GM12878 (cell line): Measurements from ENCODE around the gene MYADM. TPM values are rescaled to one million over a fixed set of nuclear protein-coding genes. Genes with fewer than 3 reads are reported as not detected.

Experiments used
- ATAC-seq: fragments of 200-7000 bp; cut with Tn5 transposase; 3 replicates; pipeline ENCODE4 v1.9.1; 2020; ENCODE audit warnings: mild to moderate bottlenecking, moderate library complexity
- BruUV-seq: library from RNA; stranded (reverse); fragments of 400-500 nt; replicated peaks from 2 replicates; lab custom pipeline; 2021; lab: Mats Ljungman, UMichigan
- CTCF ChIA-PET: fragments of 300-600 bp; sonication (Branson Sonifier 250); formaldehyde crosslinking; extraction: SDS; loops from one replicate; lab custom pipeline; 2021; ENCODE audit warnings: inconsistent platforms; lab: Yijun Ruan, JAX
- POLR2A ChIA-PET: fragments of 350-600 bp; formaldehyde crosslinking; extraction: SDS; loops from one replicate; lab custom pipeline; 2021; ENCODE audit warnings: inconsistent platforms; lab: Charles Lee
- RAD21 ChIA-PET: fragments of 300-600 bp; sonication (Branson Sonifier 250); formaldehyde crosslinking; loops from one replicate; lab custom pipeline; 2023; ENCODE audit warnings: antibody characterized with exemption; ENCODE audit not compliant: unreplicated experiment; lab: Charles Lee
- SMC1A ChIA-PET: fragments of 300-600 bp; sonication (Branson Sonifier 250); formaldehyde crosslinking; loops from one replicate; lab custom pipeline; 2023; ENCODE audit not compliant: unreplicated experiment, uncharacterized antibody; lab: Charles Lee
- DNase-seq: peaks from one replicate; pipeline ENCODE4 v3.0.0-alpha.2; 2011; ENCODE audit warnings: low read depth, low spot score
- FAIRE-seq: peaks from 3 replicates; lab custom pipeline; 2011; peaks lifted over from hg19 to GRCh38; lab: Jason Lieb, UNC
- H2AFZ ChIP-seq: 2 replicates; pipeline ENCODE4 v1.6.0; 2011; ENCODE audit warnings: low read depth, low read length, control low read depth; ENCODE audit not compliant: control insufficient read depth
- H3K27ac ChIP-seq: 2 replicates; pipeline ENCODE4 v1.5.1; 2011; ENCODE audit warnings: control low read depth; ENCODE audit not compliant: control insufficient read depth, insufficient read depth
- H3K27me3 ChIP-seq, 2 experiments: replicated peaks in 1 of 2; 2 replicates each; pipeline versions ENCODE4 v1.6.0 to v1.6.1; 2011; ENCODE audit warnings: low read length in 1 of 2; ENCODE audit not compliant: control insufficient read depth in 2 of 2, insufficient read depth in 2 of 2
- H3K36me3 ChIP-seq, 2 experiments: 2 replicates each; pipeline ENCODE4 v1.5.1; 2011; ENCODE audit warnings: low read length in 1 of 2; ENCODE audit not compliant: control insufficient read depth in 2 of 2, insufficient read depth in 2 of 2
- H3K4me1 ChIP-seq: 2 replicates; pipeline ENCODE4 v1.6.1; 2011; ENCODE audit warnings: mild to moderate bottlenecking, low read length, moderate library complexity, mixed read lengths; ENCODE audit not compliant: control insufficient read depth, insufficient read depth
- H3K4me2 ChIP-seq: 2 replicates; pipeline ENCODE4 v1.6.0; 2011; ENCODE audit warnings: control low read depth; ENCODE audit not compliant: control insufficient read depth, insufficient read depth
- H3K4me3 ChIP-seq: fragments of 200-600 bp; sonication (generic); 2 replicates; pipeline ENCODE4 v1.5.1; 2016
- H3K79me2 ChIP-seq: 2 replicates; pipeline ENCODE4 v1.6.0; 2011; ENCODE audit warnings: low read length; ENCODE audit not compliant: control insufficient read depth, insufficient read depth
- H3K9ac ChIP-seq: 2 replicates; pipeline ENCODE4 v1.8.0; 2011; ENCODE audit warnings: low read length, control low read depth, mixed read lengths; ENCODE audit not compliant: control insufficient read depth, insufficient read depth
- H3K9me3 ChIP-seq: replicated peaks from 3 replicates; pipeline ENCODE4 v1.5.1; 2011; ENCODE audit warnings: mild to moderate bottlenecking, low read length; ENCODE audit not compliant: control insufficient read depth, insufficient read depth
- H4K20me1 ChIP-seq: 2 replicates; pipeline ENCODE4 v1.6.0; 2011; ENCODE audit not compliant: control insufficient read depth, insufficient read depth
- BHLHE40 ChIP-seq, 2 experiments: fragments of 450-650 bp in 1 of 2; IDR thresholded peaks; 2 replicates each; pipeline ENCODE4 v1.6.1; 2011 to 2017; ENCODE audit warnings: low read depth in 2 of 2, borderline replicate concordance in 1 of 2, improper control_type of control experiment in 1 of 2, low read length in 1 of 2, mild to moderate bottlenecking in 1 of 2
- CREB1 ChIP-seq: IDR thresholded peaks from 2 replicates; pipeline ENCODE4 v1.6.1; 2012; ENCODE audit warnings: low read depth, mild to moderate bottlenecking, inconsistent platforms
- SIN3A ChIP-seq: IDR thresholded peaks from 2 replicates; pipeline ENCODE4 v1.6.1; 2012; ENCODE audit warnings: low read depth, low read length, improper control_type of control experiment
- SREBF2 ChIP-seq: IDR thresholded peaks from 2 replicates; pipeline ENCODE4 v1.6.1; 2012; ENCODE audit warnings: mild to moderate bottlenecking, low read length
- WRNIP1 ChIP-seq: IDR thresholded peaks from 2 replicates; pipeline ENCODE4 v1.6.1; 2011; ENCODE audit warnings: low read depth, low read length, improper control_type of control experiment, borderline replicate concordance
- WGBS: methylation state at CpG from one replicate; pipeline ENCODE4 v1.1.6; 2016; ENCODE audit warnings: low lambda C conversion rate; ENCODE audit not compliant: insufficient replicate concordance, insufficient coverage; ENCODE audit errors: missing lambda C conversion rate; 5-methylcytosine and 5-hydroxymethylcytosine counted together
- in situ Hi-C: fragments of 300-500 bp; cut with MboI; formaldehyde crosslinking; loops from 9 replicates; pipeline ENCODE4 v1.14.3; 2018; ENCODE audit warnings: mixed read lengths
- intact Hi-C: fragments of 100-400 bp; cut with micrococcal nuclease; formaldehyde crosslinking; loops from one replicate; pipeline ENCODE4 v1.14.2; 2022; ENCODE audit not compliant: unreplicated experiment
- polyA plus RNA-seq, 11 experiments: library from polyadenylated mRNA; depleted of rRNA in 4 of 11; unstranded in 6 of 11; stranded (reverse) in 5 of 11; fragments of >200 nt; fragmentation: Nextera tagmentation in 4 of 11; fragmentation: Illumina TruSeq in 1 of 11; extraction: Ambion mirVana in 4 of 11; extraction: Trizol in 1 of 11; gene quantifications; 1 replicate in 1 of 11; 2 replicates in 10 of 11; pipeline versions ENCODE4 v1.2.1 to v1.2.3, GENCODE V29; 2011 to 2016; ENCODE audit warnings: inconsistent platforms in 2 of 11, missing spikeins in 2 of 11, low read depth in 1 of 11
- total RNA-seq, 4 experiments: library from RNA; depleted of rRNA in 3 of 4; stranded (reverse); fragments of >200 nt in 3 of 4; fragmentation: Illumina TruSeq in 1 of 4; extraction: Trizol in 1 of 4; gene quantifications; 2 replicates each; pipeline versions ENCODE4 v1.2.1 to v1.2.3, GENCODE V29; 2013 to 2021
- TF ChIP-seq, protein P1 (sequence below): IDR thresholded peaks from 2 replicates; pipeline ENCODE4 v1.6.1; 2011; ENCODE audit warnings: borderline replicate concordance, low read depth, mild to moderate bottlenecking, moderate library complexity, mixed read lengths, low read length; ENCODE audit not compliant: insufficient read depth; ENCODE audit errors: extremely low read length
- TF ChIP-seq, protein P2 (sequence below): fragments of 450-650 bp; IDR thresholded peaks from 2 replicates; pipeline ENCODE4 v1.6.1; 2017; ENCODE audit warnings: antibody characterized with exemption, mild to moderate bottlenecking, moderate library complexity

The MYADM gene
- total and polyA plus RNA-seq, 10 of the 15 experiments (the other 5 are each of a cell fraction or from before 2014, with no cell fraction given) = 0.04 to 0.46 (median 0.10) TPM

DNA sequence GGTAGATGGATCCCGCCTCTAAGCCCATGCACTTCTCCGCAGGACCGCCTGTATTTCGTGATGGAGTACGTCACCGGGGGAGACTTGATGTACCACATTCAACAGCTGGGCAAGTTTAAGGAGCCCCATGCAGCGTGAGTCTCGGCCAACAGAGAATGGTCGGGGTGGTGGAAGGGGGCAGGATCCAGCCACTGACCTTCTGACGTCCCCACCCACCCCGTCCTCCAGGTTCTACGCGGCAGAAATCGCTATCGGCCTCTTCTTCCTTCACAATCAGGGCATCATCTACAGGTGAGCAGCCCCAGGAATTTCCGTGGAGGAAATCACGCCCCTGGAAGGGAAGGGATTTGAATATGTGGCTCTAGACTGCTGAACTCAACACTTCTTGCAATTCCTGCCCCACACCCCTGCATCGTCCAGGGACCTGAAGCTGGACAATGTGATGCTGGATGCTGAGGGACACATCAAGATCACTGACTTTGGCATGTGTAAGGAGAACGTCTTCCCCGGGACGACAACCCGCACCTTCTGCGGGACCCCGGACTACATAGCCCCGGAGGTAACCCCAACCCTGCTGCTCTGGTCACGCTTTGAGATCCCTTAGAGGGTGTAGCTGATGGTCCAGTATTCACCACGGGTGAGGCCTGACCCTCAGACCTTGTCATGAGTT, 32.6 kb downstream of the MYADM start:
- Histone ChIP-seq H3K79me2 (no peaks in the 10 kb centered on the region), H3K4me2 (no peak overlapping the region), H3K4me1 (no peaks in the 10 kb centered on the region), H3K36me3 (no peaks in the 10 kb centered on the region), H2AFZ (no peak overlapping the region), H3K9ac (no peak overlapping the region), H3K27ac (no peak overlapping the region), H3K4me3 (no peak overlapping the region), H4K20me1 (no peaks in the 10 kb centered on the region), H3K9me3 (no peaks in the 10 kb centered on the region), H3K27me3 (no peaks in the 10 kb centered on the region)
- DNase-seq (no peak), FAIRE-seq (no peak), ATAC-seq (no peak)
- RAD21 ChIA-PET = no interaction called here
- WGBS = 59% methylated on average over 27 of the region's 27 CpGs
- intact Hi-C loops (no loop called here), in situ Hi-C loops (no loop called here)
- POLR2A ChIA-PET = no interaction called here
- BruUV-seq = no TSS peak
- TF ChIP-seq SIN3A = no peak
- TF ChIP-seq, protein P1, sequence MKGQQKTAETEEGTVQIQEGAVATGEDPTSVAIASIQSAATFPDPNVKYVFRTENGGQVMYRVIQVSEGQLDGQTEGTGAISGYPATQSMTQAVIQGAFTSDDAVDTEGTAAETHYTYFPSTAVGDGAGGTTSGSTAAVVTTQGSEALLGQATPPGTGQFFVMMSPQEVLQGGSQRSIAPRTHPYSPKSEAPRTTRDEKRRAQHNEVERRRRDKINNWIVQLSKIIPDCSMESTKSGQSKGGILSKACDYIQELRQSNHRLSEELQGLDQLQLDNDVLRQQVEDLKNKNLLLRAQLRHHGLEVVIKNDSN = no peak
- TF ChIP-seq, protein P2, sequence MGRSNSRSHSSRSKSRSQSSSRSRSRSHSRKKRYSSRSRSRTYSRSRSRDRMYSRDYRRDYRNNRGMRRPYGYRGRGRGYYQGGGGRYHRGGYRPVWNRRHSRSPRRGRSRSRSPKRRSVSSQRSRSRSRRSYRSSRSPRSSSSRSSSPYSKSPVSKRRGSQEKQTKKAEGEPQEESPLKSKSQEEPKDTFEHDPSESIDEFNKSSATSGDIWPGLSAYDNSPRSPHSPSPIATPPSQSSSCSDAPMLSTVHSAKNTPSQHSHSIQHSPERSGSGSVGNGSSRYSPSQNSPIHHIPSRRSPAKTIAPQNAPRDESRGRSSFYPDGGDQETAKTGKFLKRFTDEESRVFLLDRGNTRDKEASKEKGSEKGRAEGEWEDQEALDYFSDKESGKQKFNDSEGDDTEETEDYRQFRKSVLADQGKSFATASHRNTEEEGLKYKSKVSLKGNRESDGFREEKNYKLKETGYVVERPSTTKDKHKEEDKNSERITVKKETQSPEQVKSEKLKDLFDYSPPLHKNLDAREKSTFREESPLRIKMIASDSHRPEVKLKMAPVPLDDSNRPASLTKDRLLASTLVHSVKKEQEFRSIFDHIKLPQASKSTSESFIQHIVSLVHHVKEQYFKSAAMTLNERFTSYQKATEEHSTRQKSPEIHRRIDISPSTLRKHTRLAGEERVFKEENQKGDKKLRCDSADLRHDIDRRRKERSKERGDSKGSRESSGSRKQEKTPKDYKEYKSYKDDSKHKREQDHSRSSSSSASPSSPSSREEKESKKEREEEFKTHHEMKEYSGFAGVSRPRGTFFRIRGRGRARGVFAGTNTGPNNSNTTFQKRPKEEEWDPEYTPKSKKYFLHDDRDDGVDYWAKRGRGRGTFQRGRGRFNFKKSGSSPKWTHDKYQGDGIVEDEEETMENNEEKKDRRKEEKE = no peak
- TF ChIP-seq CREB1 = no peak
- no peak for TF ChIP-seq SREBF2
- TF ChIP-seq WRNIP1 = no peak
- no peak for TF ChIP-seq BHLHE40 (IDR thresholded peaks at IDR 0.05; ENCODE audit: borderline replicate concordance in 1 of 2, low read depth in 2 of 2, low read length in 1 of 2)
- SMC1A ChIA-PET = no interaction called here
- CTCF ChIA-PET = no interaction called here
